Mesenchymal stem cell (in vitro differentiated cells and primary cell): Measurements from ENCODE around the gene BRCA1.

Source experiments
- DNase-seq: peaks from one replicate; pipeline ENCODE4 v3.0.0-alpha.2; 2013
- H2AFZ ChIP-seq: one replicate; pipeline ENCODE4 v1.6.1; 2013; ENCODE audit warnings: low read depth, mild to moderate bottlenecking, control low read depth, inconsistent platforms, low read length, moderate library complexity
- H2AK5ac ChIP-seq: 2 replicates; pipeline ENCODE4 v1.6.1; 2013; ENCODE audit warnings: low read length, moderate library complexity, mild to moderate bottlenecking, inconsistent platforms; ENCODE audit not compliant: severe bottlenecking
- H2BK120ac ChIP-seq: one replicate; pipeline ENCODE4 v1.6.1; 2013; ENCODE audit warnings: low read depth, mild to moderate bottlenecking, inconsistent platforms, low read length, moderate library complexity
- H2BK12ac ChIP-seq, 2 experiments: one replicate each; pipeline ENCODE4 v1.6.1; 2013; ENCODE audit warnings: inconsistent platforms in 2 of 2, low read length in 2 of 2, mild to moderate bottlenecking in 2 of 2, moderate library complexity in 2 of 2, control low read depth in 1 of 2
- H2BK15ac ChIP-seq: one replicate; pipeline ENCODE4 v1.6.1; 2013; ENCODE audit warnings: mild to moderate bottlenecking, low read depth, inconsistent platforms; ENCODE audit not compliant: poor library complexity, severe bottlenecking
- H2BK5ac ChIP-seq: 2 replicates; pipeline ENCODE4 v1.6.1; 2013; ENCODE audit warnings: low read depth, mild to moderate bottlenecking, low read length, control low read depth, inconsistent platforms; ENCODE audit not compliant: poor library complexity, severe bottlenecking
- H3K14ac ChIP-seq, 2 experiments: one replicate each; pipeline ENCODE4 v1.6.1; 2013; ENCODE audit warnings: inconsistent platforms in 2 of 2, low read length in 2 of 2, control low read depth in 1 of 2, mild to moderate bottlenecking in 1 of 2, moderate library complexity in 1 of 2
- H3K18ac ChIP-seq, 2 experiments: one replicate each; pipeline ENCODE4 v1.6.1; 2013; ENCODE audit warnings: inconsistent platforms in 2 of 2, low read length in 2 of 2, control low read depth in 1 of 2, low read depth in 1 of 2, mild to moderate bottlenecking in 1 of 2
- H3K23ac ChIP-seq, 2 experiments: one replicate each; pipeline ENCODE4 v1.6.1; 2013; ENCODE audit warnings: inconsistent platforms in 2 of 2, low read length in 2 of 2, mild to moderate bottlenecking in 2 of 2, moderate library complexity in 2 of 2, control low read depth in 1 of 2
- H3K27ac ChIP-seq: 2 replicates; pipeline ENCODE4 v1.5.1; 2013; ENCODE audit warnings: mild to moderate bottlenecking, moderate library complexity, low read length, control low read depth, inconsistent platforms; ENCODE audit not compliant: poor library complexity, severe bottlenecking
- H3K27me3 ChIP-seq, 2 experiments: 2 replicates each; pipeline versions ENCODE4 v1.6.1 to v1.7.0; 2013; ENCODE audit warnings: low read length in 2 of 2, mild to moderate bottlenecking in 2 of 2, moderate library complexity in 2 of 2, control low read depth in 1 of 2, inconsistent platforms in 1 of 2; ENCODE audit not compliant: control insufficient read depth in 1 of 2, insufficient read depth in 1 of 2
- H3K36me3 ChIP-seq, 2 experiments: 2 replicates each; pipeline versions ENCODE4 v1.6.1 to v1.7.0; 2013; ENCODE audit warnings: low read length in 2 of 2, control low read depth in 1 of 2, inconsistent platforms in 1 of 2, low read depth in 1 of 2, mild to moderate bottlenecking in 1 of 2; ENCODE audit not compliant: insufficient read depth in 2 of 2, control insufficient read depth in 1 of 2
- H3K4ac ChIP-seq, 2 experiments: one replicate each; pipeline ENCODE4 v1.6.1; 2013; ENCODE audit warnings: inconsistent platforms in 2 of 2, low read length in 2 of 2, mild to moderate bottlenecking in 2 of 2, moderate library complexity in 2 of 2, control low read depth in 1 of 2, low read depth in 1 of 2
- H3K4me1 ChIP-seq: 2 replicates; pipeline ENCODE4 v1.6.1; 2013; ENCODE audit warnings: low read depth, low read length, control low read depth; ENCODE audit not compliant: control insufficient read depth, insufficient read depth
- H3K4me2 ChIP-seq: 2 replicates; pipeline ENCODE4 v1.6.1; 2013; ENCODE audit warnings: low read length, mild to moderate bottlenecking, inconsistent platforms; ENCODE audit not compliant: poor library complexity, severe bottlenecking
- H3K4me3 ChIP-seq, 2 experiments: 2 replicates each; pipeline versions ENCODE4 v1.5.1 to v1.7.0; 2013; ENCODE audit warnings: low read length in 2 of 2, mild to moderate bottlenecking in 2 of 2, control low read depth in 1 of 2, low read depth in 1 of 2; ENCODE audit not compliant: insufficient read depth in 1 of 2
- H3K79me1 ChIP-seq: replicated peaks from 2 replicates; pipeline ENCODE4 v1.6.1; 2013; ENCODE audit warnings: mild to moderate bottlenecking, control low read depth, low read length, inconsistent platforms; ENCODE audit not compliant: poor library complexity, severe bottlenecking
- H3K9ac ChIP-seq: 2 replicates; pipeline ENCODE4 v1.7.0; 2013; ENCODE audit warnings: mild to moderate bottlenecking, low read length, moderate library complexity
- H3K9me3 ChIP-seq: 2 replicates; pipeline ENCODE4 v1.7.0; 2013; ENCODE audit warnings: mild to moderate bottlenecking, low read length; ENCODE audit not compliant: control insufficient read depth
- H4K8ac ChIP-seq: one replicate; pipeline ENCODE4 v1.6.1; 2013; ENCODE audit warnings: inconsistent platforms, mild to moderate bottlenecking, low read length, moderate library complexity
- H4K91ac ChIP-seq: one replicate; pipeline ENCODE4 v1.6.1; 2013; ENCODE audit warnings: mild to moderate bottlenecking, low read length, inconsistent platforms
- WGBS: methylation state at CpG from one replicate; pipeline ENCODE4 v1.1.7; 2013; ENCODE audit warnings: mixed read lengths; 5-methylcytosine and 5-hydroxymethylcytosine counted together

The BRCA1 gene

GRCh38 chr17:43033948-43034881 lies 90.9 kb downstream of the BRCA1 start:
- Histone ChIP-seq H3K23ac (no peak overlapping the region), H3K4me2 (no peak overlapping the region), H4K8ac (peak overlapping the region; percentile 64), H3K4me1 (peaks cover 4% of the 10 kb centered on the region), H3K9me3 (no peaks in the 10 kb centered on the region), H3K27me3 (peaks cover 0 to 4% of the 10 kb centered on the region in 2 experiments), H3K14ac (peak overlapping the region in 1 of 2 experiments; percentile 11), H2BK120ac (no peak overlapping the region), H3K36me3 (no peaks in the 10 kb centered on the region), H3K27ac (no peak overlapping the region), H2AK5ac (no peak overlapping the region), H4K91ac (peak overlapping the region; percentile 28), H2AFZ (no peak overlapping the region), H2BK12ac (no peak overlapping the region), H3K79me1 (no peaks in the 10 kb centered on the region), H3K4ac (no peak overlapping the region), H2BK5ac (no peak overlapping the region), H2BK15ac (no peak overlapping the region), H3K4me3 (no peak overlapping the region), H3K18ac (peak overlapping the region in 1 of 2 experiments; percentile 52), H3K9ac (no peak overlapping the region)
- no peak for DNase-seq
- WGBS = 43% methylated on average over 5 of the region's 12 CpGs

DNA sequence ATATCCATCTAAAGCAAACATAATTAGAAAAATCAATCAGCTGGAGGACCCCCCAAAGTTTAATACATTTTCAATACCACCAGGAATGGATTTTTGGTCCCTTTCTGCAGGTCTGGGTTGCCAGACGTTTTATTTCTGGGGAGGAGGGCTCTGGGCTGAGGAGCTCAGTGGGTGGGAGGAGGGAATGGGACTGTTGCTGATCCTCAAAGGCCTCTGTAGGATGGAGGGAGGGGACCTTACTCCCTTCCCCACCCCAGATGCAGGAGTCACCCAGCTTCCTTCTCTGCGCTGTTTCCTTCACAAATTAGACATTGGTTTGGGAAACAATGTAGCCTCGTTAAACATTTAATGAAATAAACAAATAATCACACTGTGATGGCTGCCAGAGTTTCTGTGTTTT lies 93.5 kb downstream of the BRCA1 start:
- no peak overlapping the region for H2AFZ ChIP-seq
- H2BK15ac ChIP-seq = no peak overlapping the region
- no peaks in the 10 kb centered on the region for H3K36me3 ChIP-seq
- H3K4me1 ChIP-seq = peaks cover 4% of the 10 kb centered on the region
- no peak overlapping the region for H4K91ac ChIP-seq
- H3K23ac ChIP-seq = no peak overlapping the region
- no peak overlapping the region for H2BK12ac ChIP-seq
- H3K4ac ChIP-seq = no peak overlapping the region
- H3K79me1 ChIP-seq = no peaks in the 10 kb centered on the region
- H3K14ac ChIP-seq = no peak overlapping the region
- H3K27me3 ChIP-seq = peaks cover 0 to 4% of the 10 kb centered on the region in 2 experiments
- H2BK120ac ChIP-seq = no peak overlapping the region
- H3K18ac ChIP-seq = no peak overlapping the region
- no peaks in the 10 kb centered on the region for H3K9me3 ChIP-seq
- no peak overlapping the region for H3K4me3 ChIP-seq
- DNase-seq = no peak
- H3K27ac ChIP-seq = no peak overlapping the region
- H3K9ac ChIP-seq = no peak overlapping the region
- no peak overlapping the region for H2BK5ac ChIP-seq
- H2AK5ac ChIP-seq = no peak overlapping the region
- H3K4me2 ChIP-seq = no peak overlapping the region
- WGBS = no CpG with 5 or more reads among the region's 3 CpGs
- no peak overlapping the region for H4K8ac ChIP-seq

DNA sequence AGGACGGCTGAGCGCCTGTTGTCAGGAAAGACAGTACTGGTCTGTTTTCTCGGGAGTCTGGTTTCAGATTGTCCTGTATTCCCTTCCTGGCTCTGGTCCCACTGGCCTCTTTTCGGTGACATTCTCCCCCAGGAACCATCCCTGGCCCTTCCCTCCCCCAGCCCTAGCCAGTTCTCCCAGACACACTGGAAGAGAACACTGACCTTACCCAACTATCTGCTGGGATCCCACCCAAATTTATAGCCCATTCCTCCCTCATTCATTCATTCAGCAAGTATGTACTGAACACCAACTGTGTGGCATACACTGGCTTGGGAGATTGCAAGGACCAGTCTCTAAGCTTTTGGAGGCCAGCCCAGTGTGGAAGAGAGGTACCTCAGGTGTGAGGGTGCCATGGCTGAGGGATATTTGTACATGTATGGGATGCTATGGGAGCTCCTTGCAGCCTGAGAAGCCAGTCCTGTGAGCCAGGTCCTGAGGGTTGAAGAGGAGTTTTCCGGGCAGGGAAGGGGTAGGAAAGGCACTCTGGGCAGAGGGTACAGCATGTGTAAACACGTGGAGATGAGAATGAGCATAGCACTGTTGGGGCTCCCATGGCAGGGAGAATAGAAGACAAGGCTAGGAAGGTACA lies 94.9 kb downstream of the BRCA1 start:
- Histone ChIP-seq H3K27me3 (peaks cover 0 to 4% of the 10 kb centered on the region in 2 experiments), H2BK12ac (no peak overlapping the region), H3K9me3 (no peaks in the 10 kb centered on the region), H3K4me2 (no peak overlapping the region), H3K79me1 (no peaks in the 10 kb centered on the region), H3K4ac (no peak overlapping the region), H4K8ac (no peak overlapping the region), H2BK5ac (no peak overlapping the region), H3K18ac (no peak overlapping the region), H2AFZ (no peak overlapping the region), H4K91ac (no peak overlapping the region), H2BK15ac (peak overlapping the region; percentile 3), H2BK120ac (no peak overlapping the region), H3K9ac (peak overlapping the region; percentile 51), H3K36me3 (no peaks in the 10 kb centered on the region), H3K23ac (no peak overlapping the region), H3K4me3 (no peak overlapping the region), H3K27ac (no peak overlapping the region), H3K4me1 (peaks cover 6% of the 10 kb centered on the region), H2AK5ac (no peak overlapping the region), H3K14ac (no peak overlapping the region)
- WGBS = 80% methylated on average over 6 of the region's 6 CpGs
- no peak for DNase-seq

GRCh38 chr17:43028221-43028861 lies 96.8 kb downstream of the BRCA1 start:
- WGBS = 94% methylated on average over 15 of the region's 17 CpGs

More at GRCh38 chr17:43028221-43028861, 96.8 kb downstream of the BRCA1 start:
- Histone ChIP-seq H2BK15ac (no peak overlapping the region), H3K4me1 (peaks cover 5% of the 10 kb centered on the region), H3K4ac (no peak overlapping the region), H3K79me1 (no peaks in the 10 kb centered on the region), H3K18ac (no peak overlapping the region), H2BK5ac (no peak overlapping the region), H3K27ac (no peak overlapping the region), H3K4me3 (no peak overlapping the region), H3K23ac (no peak overlapping the region), H3K27me3 (no peaks in the 10 kb centered on the region), H3K14ac (no peak overlapping the region), H2BK12ac (no peak overlapping the region), H3K9me3 (no peaks in the 10 kb centered on the region), H3K36me3 (no peaks in the 10 kb centered on the region), H2AK5ac (no peak overlapping the region), H3K9ac (no peak overlapping the region), H2AFZ (no peak overlapping the region), H4K91ac (no peak overlapping the region), H2BK120ac (no peak overlapping the region), H4K8ac (no peak overlapping the region), H3K4me2 (no peak overlapping the region)
- DNase-seq = no peak
